SK-N-DZ (cell line): ENCODE measurements around the gene MED14.

Experiments used
- DNase-seq: peaks from one replicate; pipeline ENCODE4 v3.0.0-alpha.2; 2015; ENCODE audit warnings: low spot score

MED14 gene

DNA sequence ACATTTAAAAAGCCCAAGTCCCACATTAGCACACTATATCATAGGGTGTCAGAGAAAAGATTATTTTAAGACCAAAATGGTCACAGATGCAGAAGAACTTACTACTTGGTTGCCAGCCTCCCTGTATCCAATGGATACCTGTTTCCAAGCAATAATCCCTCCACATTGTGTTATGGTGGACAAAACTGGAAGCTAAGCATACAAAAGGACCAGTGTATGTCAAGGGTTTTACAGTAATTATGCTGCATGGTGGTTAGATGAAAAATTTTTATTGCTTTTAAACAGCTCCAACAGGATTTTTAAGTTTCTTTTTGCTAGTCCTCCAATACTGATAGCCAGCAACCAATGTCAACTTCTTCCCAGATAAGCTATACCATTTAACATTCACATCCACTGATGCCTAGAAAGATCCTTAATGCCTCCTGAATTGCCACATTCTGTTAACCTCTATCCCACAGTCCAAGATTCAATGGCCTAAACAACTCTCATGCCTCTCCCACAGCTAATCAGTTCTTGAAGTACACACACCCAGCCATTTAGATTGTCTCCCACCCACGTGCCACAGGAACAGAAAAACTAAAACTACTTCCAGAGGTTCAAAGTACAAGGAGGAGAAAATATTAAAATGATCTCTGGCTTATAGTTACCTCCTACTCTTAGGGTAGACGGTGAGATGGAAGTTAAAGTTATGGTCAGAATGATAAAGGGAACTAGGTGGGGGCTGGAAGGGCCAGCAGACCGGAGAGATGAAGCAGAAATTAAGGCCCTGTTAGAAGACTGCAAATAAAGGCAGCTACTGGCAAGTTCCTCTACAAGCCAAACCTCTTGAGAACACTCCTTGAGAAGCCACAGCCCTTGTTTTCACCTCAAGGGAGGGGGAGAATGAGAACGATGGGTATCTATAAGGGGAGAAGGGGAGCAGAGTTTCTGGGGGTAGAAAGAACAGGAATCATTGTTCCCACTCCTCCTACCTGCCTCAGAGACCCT lies 5.5 kb downstream of the MED14 start:
- no peak for DNase-seq

DNA sequence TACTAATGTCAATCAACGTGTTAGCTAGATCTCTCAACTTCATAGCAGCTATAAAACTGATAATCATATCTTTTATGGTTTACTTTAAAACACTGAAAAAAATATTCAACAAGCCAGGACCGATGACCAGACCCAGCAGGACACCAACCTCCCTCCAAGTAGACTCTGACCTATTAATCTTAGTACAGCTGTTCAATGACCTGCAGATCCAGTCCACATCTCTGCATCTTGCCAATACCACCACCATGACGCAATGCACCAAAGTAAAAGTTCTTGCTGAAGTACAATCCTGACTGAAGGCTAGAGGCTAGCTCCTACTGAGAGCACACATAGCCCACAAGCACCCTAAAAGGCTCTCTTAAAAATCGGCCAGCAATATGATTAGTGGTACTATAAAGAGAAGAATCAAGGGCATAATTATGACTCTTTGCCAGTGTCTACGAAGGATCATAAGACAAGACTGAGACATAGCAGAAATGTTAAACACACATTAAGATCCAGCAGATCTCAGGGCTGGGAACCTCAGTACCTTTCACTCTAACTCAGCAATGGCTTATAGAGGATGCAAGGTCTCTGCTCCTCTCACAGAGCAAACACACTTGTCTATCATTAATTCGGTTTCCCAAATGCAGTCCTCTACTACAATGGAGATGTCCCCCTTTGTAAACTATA lies 7.6 kb downstream of the MED14 start:
- no peak for DNase-seq

DNA sequence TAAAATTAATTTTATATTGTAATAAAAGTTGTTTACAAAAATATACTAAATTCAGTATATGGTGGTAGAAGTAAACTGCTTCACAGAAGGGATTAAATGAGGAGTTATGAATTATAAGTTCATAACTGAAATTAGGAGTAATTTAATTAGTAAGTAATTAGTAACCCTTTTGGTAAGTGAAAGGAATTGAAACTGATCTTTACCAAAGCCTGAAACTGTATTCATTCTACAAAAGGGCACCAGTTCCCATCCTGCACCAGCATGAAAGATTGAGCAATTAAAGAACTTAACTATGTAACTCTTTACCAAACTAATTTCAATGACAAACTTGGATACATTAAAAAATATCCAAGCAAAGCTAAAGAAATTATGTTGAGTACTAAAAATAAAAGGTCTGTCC lies 8.2 kb downstream of the MED14 start:
- no peak for DNase-seq

- DNase-seq: no peak
These were observed 12.4 kb downstream of the MED14 start for GRCh38 chrX:40722930-40723329.

GRCh38 chrX:40721489-40722106 lies 13.7 kb downstream of the MED14 start:
- no peak for DNase-seq

DNA sequence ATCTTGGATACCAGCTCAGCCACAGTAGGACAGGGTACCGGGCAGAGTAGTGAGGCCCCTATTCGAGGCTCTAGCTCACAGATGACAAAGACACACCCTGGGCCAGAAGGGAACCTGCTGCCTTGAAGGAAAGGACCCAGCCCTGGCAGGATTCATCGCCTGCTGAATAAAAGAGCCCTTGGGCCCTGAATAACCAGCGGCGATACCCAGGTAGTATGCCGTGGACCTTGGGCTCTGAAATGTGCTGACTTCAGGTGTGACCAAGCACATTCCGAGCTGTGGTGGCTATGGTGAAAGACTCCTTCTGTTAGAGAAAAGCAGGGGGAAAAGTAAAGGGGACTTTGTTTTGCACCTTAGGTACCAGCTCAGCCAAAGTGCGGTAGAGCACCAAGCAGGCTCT lies 14.6 kb downstream of the MED14 start:
- no peak for DNase-seq

GRCh38 chrX:40720339-40720738 lies 15.0 kb downstream of the MED14 start:
- no peak for DNase-seq

- DNase-seq: no peak
These were observed 15.6 kb downstream of the MED14 start for GRCh38 chrX:40719731-40720130.

- DNase-seq: no peak
These were observed 16.1 kb downstream of the MED14 start for GRCh38 chrX:40719218-40719617.

DNA sequence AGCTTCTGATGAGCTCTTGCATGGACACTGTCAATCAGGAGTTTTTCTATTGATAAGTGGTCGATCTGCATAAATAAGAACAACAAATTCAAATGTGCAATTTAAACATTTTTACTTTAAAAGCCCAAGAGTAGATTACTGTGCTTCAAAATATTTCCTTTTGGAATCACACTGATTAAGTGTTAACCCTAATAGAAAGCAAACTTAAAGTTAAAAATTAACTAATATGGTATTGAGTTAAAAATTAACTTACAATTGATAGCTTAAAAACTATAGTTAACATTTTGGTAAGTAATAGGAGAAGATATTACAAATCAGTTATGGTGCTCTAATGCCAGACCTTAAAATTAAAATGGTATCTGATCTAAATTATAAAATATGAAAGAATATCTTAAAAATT lies 25.9 kb downstream of the MED14 start:
- DNase-seq: no peak

- DNase-seq: no peak
These were observed 29.6 kb downstream of the MED14 start for GRCh38 chrX:40705658-40706312.

- DNase-seq: no peak
These were observed 34.6 kb downstream of the MED14 start for GRCh38 chrX:40700640-40701342.

GRCh38 chrX:40698851-40699250 lies 36.5 kb downstream of the MED14 start:
- DNase-seq: no peak

- DNase-seq: no peak
These were observed 40.5 kb downstream of the MED14 start for GRCh38 chrX:40694802-40695201.

GRCh38 chrX:40688929-40689328 lies 46.4 kb downstream of the MED14 start:
- no peak for DNase-seq

- no peak for DNase-seq
These were observed 48.2 kb downstream of the MED14 start for GRCh38 chrX:40687169-40687568.

- no peak for DNase-seq
These were observed 49.9 kb downstream of the MED14 start for GRCh38 chrX:40685362-40685918.

DNA sequence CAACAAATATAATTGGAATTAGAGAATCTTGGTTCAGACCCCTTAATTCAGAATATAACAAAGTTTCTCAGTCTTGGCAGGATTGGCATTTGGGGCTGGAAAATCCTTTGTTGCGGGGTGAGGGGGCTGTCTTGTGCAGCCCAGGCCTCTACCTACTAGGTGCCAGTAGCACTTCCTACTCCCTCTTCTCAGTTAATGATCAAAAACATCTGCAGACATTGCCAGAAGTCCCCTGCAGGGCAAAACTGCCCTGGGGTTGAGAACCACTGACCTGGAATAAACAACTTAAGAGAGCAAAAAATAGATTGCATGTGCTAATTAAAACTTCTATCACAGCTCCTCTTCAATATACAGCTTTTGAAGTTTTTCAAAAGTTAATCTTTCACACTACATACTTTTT lies 51.2 kb downstream of the MED14 start:
- no peak for DNase-seq

GRCh38 chrX:40683245-40683644 lies 52.1 kb downstream of the MED14 start:
- no peak for DNase-seq

DNA sequence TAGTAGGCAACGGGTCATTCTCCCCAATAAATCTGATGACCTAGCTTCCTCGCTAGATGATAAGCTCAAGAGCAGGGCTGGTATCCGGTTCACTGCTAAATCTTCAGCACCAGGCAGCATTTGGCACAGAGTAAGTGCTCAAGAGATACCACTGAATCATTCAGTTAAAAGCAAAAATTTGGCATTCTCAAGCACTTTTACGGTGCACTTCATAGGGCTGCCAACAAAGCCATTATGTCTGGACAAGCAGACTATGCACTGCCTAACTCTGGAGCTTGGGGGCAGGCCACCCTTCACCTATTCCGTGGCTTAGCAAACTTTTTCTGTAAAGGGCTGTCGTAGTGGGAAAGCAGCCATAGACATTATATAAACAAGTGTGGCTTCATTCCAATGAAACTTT lies 64.2 kb downstream of the MED14 start:
- DNase-seq: no peak
